DOHH2 (cell line): Measurements from ENCODE around the gene RPAP2.

ENCODE experiments used
- H3F3A ChIP-seq: fragments of 200-600 bp; sonication (generic), shearing (Covaris generic); 2 replicates; pipeline ENCODE4 v1.6.0; 2016; ENCODE audit warnings: antibody characterized with exemption, mild to moderate bottlenecking; ENCODE audit not compliant: control insufficient read depth, insufficient read depth
- H3K27ac ChIP-seq: fragments of 200-600 bp; sonication (generic); 2 replicates; pipeline ENCODE4 v1.5.1; 2014; ENCODE audit warnings: low read depth, mild to moderate bottlenecking, low read length, moderate library complexity
- H3K27me3 ChIP-seq: fragments of 200-600 bp; sonication (generic); 2 replicates; pipeline ENCODE4 v1.6.1; 2014; ENCODE audit warnings: mild to moderate bottlenecking, low read length, mixed read lengths; ENCODE audit not compliant: control insufficient read depth
- H3K36me3 ChIP-seq: fragments of 200-600 bp; sonication (generic); 2 replicates; pipeline ENCODE4 v1.6.1; 2014; ENCODE audit warnings: mild to moderate bottlenecking, low read length, moderate library complexity, mixed read lengths; ENCODE audit not compliant: control insufficient read depth
- H3K4me1 ChIP-seq: fragments of 200-600 bp; sonication (generic); 2 replicates; pipeline ENCODE4 v1.6.1; 2014; ENCODE audit warnings: mild to moderate bottlenecking, low read length, mixed read lengths; ENCODE audit not compliant: control insufficient read depth
- H3K4me2 ChIP-seq: fragments of 200-600 bp; sonication (generic); 2 replicates; pipeline ENCODE4 v1.6.0; 2014; ENCODE audit warnings: mild to moderate bottlenecking, low read length, moderate library complexity
- H3K4me3 ChIP-seq: fragments of 200-600 bp; sonication (generic); 2 replicates; pipeline ENCODE4 v1.5.1; 2014; ENCODE audit warnings: mild to moderate bottlenecking, low read length, mixed read lengths
- H3K79me2 ChIP-seq: fragments of 200-600 bp; sonication (generic); 2 replicates; pipeline ENCODE4 v1.6.1; 2014; ENCODE audit warnings: mild to moderate bottlenecking, low read length, mixed read lengths; ENCODE audit not compliant: control insufficient read depth
- H3K9me2 ChIP-seq: fragments of 200-600 bp; sonication (generic); replicated peaks from 2 replicates; pipeline ENCODE4 v1.6.1; 2014; ENCODE audit warnings: mild to moderate bottlenecking, low read length, mixed read lengths; ENCODE audit not compliant: control insufficient read depth
- H3K9me3 ChIP-seq: fragments of 200-600 bp; sonication (generic); 2 replicates; pipeline ENCODE4 v1.6.1; 2014; ENCODE audit warnings: antibody characterized with exemption, low read length, mixed read lengths; ENCODE audit not compliant: control insufficient read depth, insufficient read depth
- H4K20me1 ChIP-seq: fragments of 200-600 bp; sonication (generic); 2 replicates; pipeline ENCODE4 v1.6.0; 2014; ENCODE audit warnings: low read depth, mild to moderate bottlenecking, antibody characterized with exemption, low read length, moderate library complexity; ENCODE audit not compliant: control insufficient read depth, insufficient read depth
- CTCF ChIP-seq: fragments of 200-600 bp; sonication (generic); IDR thresholded peaks from one replicate; pipeline ENCODE4 v1.5.1; 2014; ENCODE audit warnings: antibody characterized with exemption, mild to moderate bottlenecking, low read depth, low read length; ENCODE audit not compliant: poor library complexity, severe bottlenecking
- EZH2phosphoT487 ChIP-seq: fragments of 200-600 bp; sonication (generic); IDR thresholded peaks from 2 replicates; pipeline ENCODE4 v1.6.1; 2017; ENCODE audit warnings: borderline replicate concordance, mild to moderate bottlenecking, antibody characterized with exemption, low read length, moderate library complexity, mixed read lengths

Gene RPAP2

GRCh38 chr1:92404661-92405060 is 105.8 kb downstream of the RPAP2 start:
- TF ChIP-seq CTCF (no peak), EZH2phosphoT487 (no peak)
- Histone ChIP-seq H3K4me2 (no peak overlapping the region), H3K79me2 (no peaks in the 10 kb centered on the region), H3K4me3 (no peak overlapping the region), H3K36me3 (no peaks in the 10 kb centered on the region), H3K9me3 (peaks cover 10% of the 10 kb centered on the region; the same call in 1 of the 2 replicates), H3K4me1 (no peaks in the 10 kb centered on the region), H4K20me1 (no peaks in the 10 kb centered on the region), H3F3A (no peaks in the 10 kb centered on the region), H3K27me3 (no peaks in the 10 kb centered on the region), H3K27ac (no peak overlapping the region), H3K9me2 (no peaks in the 10 kb centered on the region)

DNA sequence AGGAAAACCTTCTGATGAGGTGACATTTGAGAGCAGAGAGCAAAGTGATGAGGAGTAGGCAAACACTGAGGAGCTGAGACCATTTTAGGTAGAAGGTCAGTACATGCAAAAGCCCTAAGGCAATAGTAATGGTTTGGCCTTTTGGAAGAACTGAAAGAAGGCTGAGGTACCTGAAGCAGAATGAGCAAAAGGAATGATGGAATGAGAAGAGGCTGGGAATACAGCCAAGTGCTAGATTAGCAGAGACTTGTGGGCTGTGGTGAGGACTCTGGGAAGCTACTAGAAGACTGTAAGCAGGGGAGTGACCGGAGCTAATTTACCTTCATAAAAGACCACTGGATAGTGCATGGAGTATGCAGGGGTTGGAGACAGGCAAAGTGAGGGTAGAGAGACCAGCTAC is 110.0 kb downstream of the RPAP2 start:
- no peaks in the 10 kb centered on the region for H3K79me2 ChIP-seq
- no peaks in the 10 kb centered on the region for H3K9me2 ChIP-seq
- no peaks in the 10 kb centered on the region for H3K4me1 ChIP-seq
- TF ChIP-seq EZH2phosphoT487 (no peak), CTCF (no peak)
- H4K20me1 ChIP-seq = no peaks in the 10 kb centered on the region
- no peaks in the 10 kb centered on the region for H3K27me3 ChIP-seq
- H3K4me3 ChIP-seq = no peak overlapping the region
- no peaks in the 10 kb centered on the region for H3K36me3 ChIP-seq
- H3F3A ChIP-seq = no peaks in the 10 kb centered on the region
- H3K4me2 ChIP-seq = no peak overlapping the region
- H3K9me3 ChIP-seq = no peaks in the 10 kb centered on the region
- H3K27ac ChIP-seq = no peak overlapping the region

DNA sequence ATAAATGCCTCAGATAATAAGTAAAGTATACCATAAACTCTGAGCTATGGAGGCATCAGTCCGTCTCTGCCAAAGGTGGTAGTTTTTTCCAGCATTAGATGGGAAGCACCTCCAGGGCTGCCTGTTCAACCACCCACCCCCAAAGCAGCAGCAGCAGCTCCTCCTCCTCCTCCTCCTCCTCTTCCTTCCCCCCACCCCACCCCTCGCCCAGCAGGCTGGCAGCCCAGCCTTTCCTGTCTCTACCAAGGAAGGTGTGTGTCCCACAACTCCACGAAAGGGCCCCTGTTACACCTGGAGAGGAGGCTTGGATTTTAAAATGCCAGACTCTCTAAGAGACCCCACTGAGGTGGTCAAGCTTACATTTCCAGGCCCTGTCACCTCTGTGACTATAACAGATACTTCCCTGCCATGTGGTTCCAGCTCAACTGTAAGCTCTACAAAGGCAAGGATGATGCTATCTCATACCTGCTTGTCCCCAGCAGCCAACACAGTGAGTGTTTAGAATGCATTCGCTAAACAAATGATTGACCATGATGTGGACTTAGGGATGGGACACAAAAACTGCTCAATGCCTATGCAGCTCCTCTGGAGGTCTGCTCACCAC is 111.2 kb downstream of the RPAP2 start:
- Histone ChIP-seq H3K9me3 (no peaks in the 10 kb centered on the region), H3F3A (no peaks in the 10 kb centered on the region), H3K36me3 (no peaks in the 10 kb centered on the region), H3K9me2 (no peaks in the 10 kb centered on the region), H3K4me2 (no peak overlapping the region), H3K4me3 (no peak overlapping the region), H3K27ac (no peak overlapping the region), H4K20me1 (no peaks in the 10 kb centered on the region), H3K4me1 (no peaks in the 10 kb centered on the region), H3K27me3 (no peaks in the 10 kb centered on the region), H3K79me2 (no peaks in the 10 kb centered on the region)
- TF ChIP-seq CTCF (no peak), EZH2phosphoT487 (no peak)

GRCh38 chr1:92410706-92411105 is 111.8 kb downstream of the RPAP2 start:
- no peaks in the 10 kb centered on the region for H4K20me1 ChIP-seq
- H3K79me2 ChIP-seq = no peaks in the 10 kb centered on the region
- H3K4me3 ChIP-seq = no peak overlapping the region
- no peaks in the 10 kb centered on the region for H3F3A ChIP-seq
- H3K36me3 ChIP-seq = no peaks in the 10 kb centered on the region
- H3K9me3 ChIP-seq = no peaks in the 10 kb centered on the region
- H3K4me2 ChIP-seq = no peak overlapping the region
- H3K9me2 ChIP-seq = no peaks in the 10 kb centered on the region
- H3K27ac ChIP-seq = no peak overlapping the region
- TF ChIP-seq EZH2phosphoT487 = no peak
- TF ChIP-seq CTCF = no peak
- H3K27me3 ChIP-seq = no peaks in the 10 kb centered on the region
- H3K4me1 ChIP-seq = no peaks in the 10 kb centered on the region
